ENCODE results near the gene PLEKHO2.
A peak's percentile ranks its signal among the peaks of the same experiment; 100 is the strongest.

The PLEKHO2 gene

GRCh38 chr15:64893481-64894394 is 52.0 kb downstream of the PLEKHO2 start:
- peak; percentile 100 for DNase-seq (ENCODE audit: low read depth)
- TF ChIP-seq CTCF (IDR thresholded peaks at IDR 0.05; ENCODE audit: insufficient read depth, low read depth, low read length, missing control alignments), result no peak
- peak overlapping the region; percentile 93 for H3K4me3 ChIP-seq (ENCODE audit: low read depth, low read length)

GRCh38 chr15:64894395-64895056 is 52.8 kb downstream of the PLEKHO2 start:
- TF ChIP-seq CTCF (IDR thresholded peaks at IDR 0.05; ENCODE audit: insufficient read depth, low read depth, low read length, missing control alignments), result no peak

GRCh38 chr15:64895285-64896065 is 53.8 kb downstream of the PLEKHO2 start:
- TF ChIP-seq CTCF (IDR thresholded peaks at IDR 0.05; ENCODE audit: insufficient read depth, low read depth, low read length, missing control alignments), result no peak
- DNase-seq (ENCODE audit: low read depth), result peak; percentile 86
- peak overlapping the region; percentile 93 for H3K4me3 ChIP-seq (ENCODE audit: low read depth, low read length)

More at GRCh38 chr15:64894395-64895056, 52.8 kb downstream of the PLEKHO2 start:
- peak; percentile 95 for DNase-seq (ENCODE audit: low read depth)
- H3K4me3 ChIP-seq (ENCODE audit: low read depth, low read length), result peak overlapping the region; percentile 93

- peak overlapping the region; percentile 93 for H3K4me3 ChIP-seq (ENCODE audit: low read depth, low read length)
- DNase-seq (ENCODE audit: low read depth), result no peak
- no peak for TF ChIP-seq CTCF (IDR thresholded peaks at IDR 0.05; ENCODE audit: insufficient read depth, low read depth, low read length, missing control alignments)
Measured at GRCh38 chr15:64896371-64897069, 54.8 kb downstream of the PLEKHO2 start.

- no peak overlapping the region for H3K4me3 ChIP-seq (ENCODE audit: low read depth, low read length)
- no peak for DNase-seq (ENCODE audit: low read depth)
- no peak for TF ChIP-seq CTCF (IDR thresholded peaks at IDR 0.05; ENCODE audit: insufficient read depth, low read depth, low read length, missing control alignments)
Measured at GRCh38 chr15:64897345-64897985, 55.8 kb downstream of the PLEKHO2 start.

GRCh38 chr15:64898406-64898805 is 56.7 kb downstream of the PLEKHO2 start:
- DNase-seq (ENCODE audit: low read depth), result no peak
- TF ChIP-seq CTCF (IDR thresholded peaks at IDR 0.05; ENCODE audit: insufficient read depth, low read depth, low read length, missing control alignments), result no peak

More at GRCh38 chr15:64898406-64898805, 56.7 kb downstream of the PLEKHO2 start:
- no peak overlapping the region for H3K4me3 ChIP-seq (ENCODE audit: low read depth, low read length)

Measured in GM12865 (cell line).